ENCODE measurements around the gene MPPED1. TPM values are rescaled to one million over a fixed set of nuclear protein-coding genes. Genes with fewer than 3 reads are reported as not detected.

MPPED1 gene
- total RNA-seq, 6 donors from 2014 or later, result not detected

DNA sequence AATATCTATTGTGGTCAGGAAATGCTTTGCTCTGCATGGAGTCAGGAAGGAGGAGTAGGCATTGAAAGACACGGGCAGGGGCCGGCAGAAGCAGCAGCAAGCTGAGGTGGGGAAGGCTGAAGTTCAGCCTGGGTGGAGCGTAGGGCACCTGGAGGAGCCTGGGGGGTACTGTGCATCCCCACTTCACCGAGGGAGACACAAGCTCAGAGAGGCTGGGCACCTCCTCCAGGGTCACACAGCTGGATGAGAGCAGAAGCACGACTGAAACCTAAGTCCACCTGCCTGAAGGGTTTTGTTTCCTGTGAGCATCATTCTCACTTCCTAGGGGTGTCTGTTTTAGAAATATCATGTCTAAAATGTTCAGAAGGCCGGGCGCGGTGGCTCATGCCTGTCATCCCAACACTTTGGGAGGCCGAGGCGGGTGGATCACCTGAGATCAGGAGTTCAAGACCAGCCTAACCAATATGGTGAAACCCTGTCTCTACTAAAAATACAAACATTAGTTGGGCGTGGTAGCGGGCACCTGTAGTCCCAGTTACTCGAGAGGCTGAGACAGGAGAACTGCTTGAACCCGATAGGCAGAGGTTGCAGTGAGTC lies 138.3 kb downstream of the MPPED1 start:
- Histone ChIP-seq H3K27me3 (no peaks in the 10 kb centered on the region), H3K4me1 (no peaks in the 10 kb centered on the region), H3K36me3 (no peaks in the 10 kb centered on the region), H3K4me3 (no peak overlapping the region), H3K27ac (no peak overlapping the region), H3K9me3 (no peaks in the 10 kb centered on the region)
- DNase-seq (no peak), ATAC-seq (ENCODE audit: low FRiP score in 2 of 2) (peak in 1 of 2 donors; percentile 59)
- WGBS, 2 donors, result 71 to 82% methylated on average over 14 of the region's 14 CpGs
- TF ChIP-seq EP300 (IDR thresholded peaks at IDR 0.05), result no peak
- TF ChIP-seq, protein P1, sequence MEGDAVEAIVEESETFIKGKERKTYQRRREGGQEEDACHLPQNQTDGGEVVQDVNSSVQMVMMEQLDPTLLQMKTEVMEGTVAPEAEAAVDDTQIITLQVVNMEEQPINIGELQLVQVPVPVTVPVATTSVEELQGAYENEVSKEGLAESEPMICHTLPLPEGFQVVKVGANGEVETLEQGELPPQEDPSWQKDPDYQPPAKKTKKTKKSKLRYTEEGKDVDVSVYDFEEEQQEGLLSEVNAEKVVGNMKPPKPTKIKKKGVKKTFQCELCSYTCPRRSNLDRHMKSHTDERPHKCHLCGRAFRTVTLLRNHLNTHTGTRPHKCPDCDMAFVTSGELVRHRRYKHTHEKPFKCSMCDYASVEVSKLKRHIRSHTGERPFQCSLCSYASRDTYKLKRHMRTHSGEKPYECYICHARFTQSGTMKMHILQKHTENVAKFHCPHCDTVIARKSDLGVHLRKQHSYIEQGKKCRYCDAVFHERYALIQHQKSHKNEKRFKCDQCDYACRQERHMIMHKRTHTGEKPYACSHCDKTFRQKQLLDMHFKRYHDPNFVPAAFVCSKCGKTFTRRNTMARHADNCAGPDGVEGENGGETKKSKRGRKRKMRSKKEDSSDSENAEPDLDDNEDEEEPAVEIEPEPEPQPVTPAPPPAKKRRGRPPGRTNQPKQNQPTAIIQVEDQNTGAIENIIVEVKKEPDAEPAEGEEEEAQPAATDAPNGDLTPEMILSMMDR (IDR thresholded peaks at IDR 0.05), result no peak
- no peak for TF ChIP-seq POLR2AphosphoS5 (IDR thresholded peaks at IDR 0.05)
- no peak for TF ChIP-seq POLR2A (IDR thresholded peaks at IDR 0.05)

DNA sequence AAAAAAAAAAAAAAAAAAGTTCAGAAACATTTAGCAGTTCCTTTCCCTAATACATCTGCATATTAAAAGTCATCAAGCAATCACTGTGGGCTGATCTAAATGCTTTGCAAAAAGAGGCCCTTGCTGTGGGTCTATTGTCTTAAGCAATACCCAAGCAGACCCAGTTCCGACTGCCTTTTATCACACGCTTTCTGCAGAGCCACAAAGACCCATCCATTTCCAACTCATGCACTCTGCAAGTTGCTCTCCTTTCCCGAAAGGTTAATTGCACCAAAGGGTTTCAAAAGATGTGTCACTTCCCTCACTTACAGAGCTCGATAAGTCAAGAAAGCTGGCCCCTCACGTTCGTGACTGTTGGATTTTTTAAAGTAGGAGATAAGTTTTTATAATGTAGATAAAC lies 138.9 kb downstream of the MPPED1 start:
- WGBS, 2 donors, result 73 to 78% methylated on average over 6 of the region's 6 CpGs
- H3K27me3 ChIP-seq, result no peaks in the 10 kb centered on the region
- TF ChIP-seq POLR2A (IDR thresholded peaks at IDR 0.05), result no peak
- TF ChIP-seq, protein P1 (IDR thresholded peaks at IDR 0.05), result no peak
- TF ChIP-seq POLR2AphosphoS5 (IDR thresholded peaks at IDR 0.05), result no peak
- TF ChIP-seq EP300 (IDR thresholded peaks at IDR 0.05), result no peak
- H3K36me3 ChIP-seq, result no peaks in the 10 kb centered on the region
- DNase-seq, result no peak
- no peaks in the 10 kb centered on the region for H3K4me1 ChIP-seq
- no peak overlapping the region for H3K27ac ChIP-seq
- ATAC-seq (ENCODE audit: low FRiP score in 2 of 2), result no peak
- H3K9me3 ChIP-seq, result no peaks in the 10 kb centered on the region
- no peak overlapping the region for H3K4me3 ChIP-seq

DNA sequence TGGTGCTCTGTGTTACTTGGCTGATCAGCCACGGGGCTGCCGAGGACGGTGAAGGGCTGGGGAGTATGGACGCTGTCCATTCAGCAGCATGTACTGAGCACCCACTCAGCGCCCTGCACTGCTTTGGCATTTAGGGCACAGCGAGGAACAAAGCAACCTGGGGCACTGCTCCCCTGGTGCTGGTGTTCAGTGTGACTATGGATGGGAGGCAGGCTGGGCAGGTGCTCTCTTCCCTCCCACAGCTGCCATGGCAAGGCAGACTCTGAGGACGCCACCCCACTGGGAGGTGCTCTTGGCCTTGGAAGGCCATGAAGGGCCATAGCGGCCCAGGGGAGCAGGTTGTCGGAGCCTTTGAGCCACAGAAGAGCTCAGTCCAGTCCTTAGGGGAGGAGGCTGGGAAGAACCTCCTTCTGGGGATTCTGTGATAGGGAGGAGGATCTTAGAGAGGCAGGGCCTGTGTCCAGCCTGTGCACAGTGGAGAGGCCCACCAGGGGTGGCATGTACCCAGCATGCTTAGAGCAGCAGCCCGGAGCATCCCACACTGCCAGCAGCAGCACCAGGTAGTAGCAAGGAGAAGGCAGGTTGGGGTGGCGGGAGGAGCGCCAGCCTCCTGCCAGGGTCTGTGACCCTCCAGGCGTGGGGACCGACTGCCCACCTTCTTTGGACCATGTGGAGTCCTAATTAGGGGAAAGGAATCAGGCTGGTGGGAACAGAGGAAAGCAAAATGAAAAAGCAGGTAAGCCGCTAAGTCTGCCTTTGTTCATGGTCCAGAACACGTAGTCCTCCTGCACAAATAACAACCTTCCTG lies 141.8 kb downstream of the MPPED1 start:
- DNase-seq (peak in 1 of 2 donors; percentile 26), ATAC-seq (ENCODE audit: low FRiP score in 2 of 2) (no peak)
- WGBS, 2 donors, result 88 to 94% methylated on average over 11 to 16 of the region's 16 CpGs
- H3K9me3 ChIP-seq, result peaks cover 0 to 9% (median 0%) of the 10 kb centered on the region in 4 donors
- H3K4me1 ChIP-seq, result no peaks in the 10 kb centered on the region
- no peaks in the 10 kb centered on the region for H3K27me3 ChIP-seq
- TF ChIP-seq EP300 (IDR thresholded peaks at IDR 0.05) (no peak), POLR2A (IDR thresholded peaks at IDR 0.05) (no peak), POLR2AphosphoS5 (IDR thresholded peaks at IDR 0.05) (no peak)
- TF ChIP-seq, protein P1 (IDR thresholded peaks at IDR 0.05), result no peak
- H3K4me3 ChIP-seq, result no peak overlapping the region
- H3K27ac ChIP-seq, result no peak overlapping the region
- H3K36me3 ChIP-seq, result no peaks in the 10 kb centered on the region

DNA sequence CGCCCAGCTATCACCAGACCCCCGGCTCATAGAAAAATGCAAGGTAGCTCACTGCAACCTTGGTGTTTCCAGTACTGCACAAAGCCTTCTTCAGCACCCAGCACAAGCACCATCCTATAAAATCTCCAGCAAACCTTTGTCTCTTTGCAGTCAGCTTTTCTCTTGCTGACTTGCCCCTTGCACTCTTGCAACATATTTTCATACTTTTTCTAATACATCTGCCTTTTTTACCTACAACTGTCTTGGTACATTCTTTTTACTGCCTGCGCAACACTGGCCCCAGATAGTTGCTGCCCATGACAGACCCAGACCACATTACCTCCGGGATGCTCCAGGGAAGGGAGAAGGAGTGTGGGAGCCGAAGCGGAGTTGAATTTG lies 142.4 kb downstream of the MPPED1 start:
- no peak overlapping the region for H3K27ac ChIP-seq
- TF ChIP-seq POLR2AphosphoS5 (IDR thresholded peaks at IDR 0.05) (no peak), POLR2A (IDR thresholded peaks at IDR 0.05) (no peak), EP300 (IDR thresholded peaks at IDR 0.05) (no peak)
- TF ChIP-seq, protein P1 (IDR thresholded peaks at IDR 0.05), result no peak
- 76 to 96% methylated on average over 6 of the region's 6 CpGs for WGBS, 2 donors
- DNase-seq (no peak), ATAC-seq (ENCODE audit: low FRiP score in 2 of 2) (no peak)
- peaks cover 0 to 10% (median 0%) of the 10 kb centered on the region in 4 donors for H3K9me3 ChIP-seq
- no peaks in the 10 kb centered on the region for H3K36me3 ChIP-seq
- no peak overlapping the region for H3K4me3 ChIP-seq
- H3K27me3 ChIP-seq, result no peaks in the 10 kb centered on the region
- no peaks in the 10 kb centered on the region for H3K4me1 ChIP-seq

Measured in upper lobe of left lung (tissue), 6 donors.